ENCODE data around the gene ERG.

The ERG gene

GRCh38 chr21:38499296-38499695 is 1.0 kb upstream of the ERG start:
- DNase-seq (ENCODE audit: low read depth in 2 of 2) = no peak

- DNase-seq (ENCODE audit: low read depth in 2 of 2) = no peak
These were observed 2.1 kb downstream of the ERG start for GRCh38 chr21:38496224-38496623.

- no peak for DNase-seq (ENCODE audit: low read depth in 2 of 2)
These were observed 2.6 kb downstream of the ERG start for GRCh38 chr21:38495696-38496095.

- no peak for DNase-seq (ENCODE audit: low read depth in 2 of 2)
These were observed 3.0 kb downstream of the ERG start for GRCh38 chr21:38495242-38495641.

GRCh38 chr21:38494703-38495102 is 3.6 kb downstream of the ERG start:
- no peak for DNase-seq (ENCODE audit: low read depth in 2 of 2)

GRCh38 chr21:38494251-38494642 is 4.0 kb downstream of the ERG start:
- no peak for DNase-seq (ENCODE audit: low read depth in 2 of 2)

- DNase-seq (ENCODE audit: low read depth in 2 of 2) = no peak
These were observed 4.6 kb downstream of the ERG start for GRCh38 chr21:38493549-38494250.

GRCh38 chr21:38492007-38492406 is 6.3 kb downstream of the ERG start:
- no peak for DNase-seq (ENCODE audit: low read depth in 2 of 2)

- DNase-seq (ENCODE audit: low read depth in 2 of 2) = no peak
These were observed 6.7 kb downstream of the ERG start for GRCh38 chr21:38491536-38491935.

GRCh38 chr21:38490411-38491020 is 7.8 kb downstream of the ERG start:
- DNase-seq (ENCODE audit: low read depth in 2 of 2) = no peak

GRCh38 chr21:38489729-38490128 is 8.5 kb downstream of the ERG start:
- DNase-seq (ENCODE audit: low read depth in 2 of 2) = no peak

GRCh38 chr21:38489271-38489652 is 9.0 kb downstream of the ERG start:
- no peak for DNase-seq (ENCODE audit: low read depth in 2 of 2)

GRCh38 chr21:38488640-38489270 is 9.5 kb downstream of the ERG start:
- no peak for DNase-seq (ENCODE audit: low read depth in 2 of 2)

- no peak for DNase-seq (ENCODE audit: low read depth in 2 of 2)
These were observed 10.2 kb downstream of the ERG start for GRCh38 chr21:38487901-38488639.

GRCh38 chr21:38486706-38487105 is 11.6 kb downstream of the ERG start:
- DNase-seq (ENCODE audit: low read depth in 2 of 2) = no peak

- DNase-seq (ENCODE audit: low read depth in 2 of 2) = peak; percentile 42 to 43
These were observed 12.1 kb downstream of the ERG start for GRCh38 chr21:38486221-38486620.

- no peak for DNase-seq (ENCODE audit: low read depth in 2 of 2)
These were observed 18.4 kb downstream of the ERG start for GRCh38 chr21:38479641-38480525.

- no peak for DNase-seq (ENCODE audit: low read depth in 2 of 2)
These were observed 19.5 kb downstream of the ERG start for GRCh38 chr21:38478782-38479181.

GRCh38 chr21:38477226-38477625 is 21.1 kb downstream of the ERG start:
- no peak for DNase-seq (ENCODE audit: low read depth in 2 of 2)

GRCh38 chr21:38476385-38476784 is 21.9 kb downstream of the ERG start:
- no peak for DNase-seq (ENCODE audit: low read depth in 2 of 2)

- no peak for DNase-seq (ENCODE audit: low read depth in 2 of 2)
These were observed 22.8 kb downstream of the ERG start for GRCh38 chr21:38475519-38475918.

GRCh38 chr21:38474796-38475195 is 23.5 kb downstream of the ERG start:
- no peak for DNase-seq (ENCODE audit: low read depth in 2 of 2)

All from fibroblast of skin of left quadriceps (primary cell).